Measurements from ENCODE around the gene STARD8. TPM values are rescaled to one million over a fixed set of nuclear protein-coding genes. Genes with fewer than 3 reads are reported as not detected.

Gene STARD8
- total and polyA plus RNA-seq, 2 donors from 2014 or later: 12.7 to 23.4 TPM

- intact Hi-C loops (cut with DNase I): no loop called here
- no peak for FAIRE-seq
- Histone ChIP-seq H3K36me3 (ENCODE audit: control insufficient read depth in 2 of 3, insufficient read depth in 3 of 3, low read length in 3 of 3) (peaks cover 0 to 38% (median 28%) of the 10 kb centered on the region in 3 donors), H3K4me3 (ENCODE audit: low read length in 3 of 3) (no peak overlapping the region), H3K9ac (ENCODE audit: low read length in 3 of 3) (no peak overlapping the region), H3K27ac (ENCODE audit: low read depth in 2 of 2, low read length in 2 of 2) (no peak overlapping the region), H3K27me3 (ENCODE audit: control insufficient read depth, insufficient read depth, low read length) (no peaks in the 10 kb centered on the region), H3K9me3 (ENCODE audit: control insufficient read depth in 2 of 3, insufficient read depth in 1 of 3, low read length in 3 of 3) (no peaks in the 10 kb centered on the region), H3K4me1 (ENCODE audit: control insufficient read depth in 2 of 3, insufficient read depth in 2 of 3, low read depth in 1 of 3, low read length in 3 of 3) (no peaks in the 10 kb centered on the region)
- no peak for TF ChIP-seq CTCF (IDR thresholded peaks at IDR 0.05; ENCODE audit: borderline replicate concordance, extremely low read depth, insufficient read depth)
- DNase-seq: no peak
Measured at GRCh38 chrX:68723491-68724155, 76.2 kb downstream of the STARD8 start.

GRCh38 chrX:68724531-68725020 is 77.1 kb downstream of the STARD8 start:
- peaks cover 0 to 38% (median 25%) of the 10 kb centered on the region in 3 donors for H3K36me3 ChIP-seq (ENCODE audit: control insufficient read depth in 2 of 3, insufficient read depth in 3 of 3, low read length in 3 of 3)
- H3K27me3 ChIP-seq (ENCODE audit: control insufficient read depth, insufficient read depth, low read length): no peaks in the 10 kb centered on the region
- H3K4me1 ChIP-seq (ENCODE audit: control insufficient read depth in 2 of 3, insufficient read depth in 2 of 3, low read depth in 1 of 3, low read length in 3 of 3): no peaks in the 10 kb centered on the region
- H3K4me3 ChIP-seq (ENCODE audit: low read length in 3 of 3): no peak overlapping the region
- intact Hi-C loops (cut with DNase I): no loop called here
- H3K27ac ChIP-seq (ENCODE audit: low read depth in 2 of 2, low read length in 2 of 2): no peak overlapping the region
- no peak for FAIRE-seq
- H3K9me3 ChIP-seq (ENCODE audit: control insufficient read depth in 2 of 3, insufficient read depth in 1 of 3, low read length in 3 of 3): no peaks in the 10 kb centered on the region
- no peak for TF ChIP-seq CTCF (IDR thresholded peaks at IDR 0.05; ENCODE audit: borderline replicate concordance, extremely low read depth, insufficient read depth)
- H3K9ac ChIP-seq (ENCODE audit: low read length in 3 of 3): no peak overlapping the region
- DNase-seq: no peak

- Histone ChIP-seq H3K9ac (ENCODE audit: low read length in 3 of 3) (no peak overlapping the region), H3K4me1 (ENCODE audit: control insufficient read depth in 2 of 3, insufficient read depth in 2 of 3, low read depth in 1 of 3, low read length in 3 of 3) (no peaks in the 10 kb centered on the region), H3K9me3 (ENCODE audit: control insufficient read depth in 2 of 3, insufficient read depth in 1 of 3, low read length in 3 of 3) (no peaks in the 10 kb centered on the region), H3K36me3 (ENCODE audit: control insufficient read depth in 2 of 3, insufficient read depth in 3 of 3, low read length in 3 of 3) (peaks cover 0 to 26% (median 19%) of the 10 kb centered on the region in 3 donors), H3K27ac (ENCODE audit: low read depth in 2 of 2, low read length in 2 of 2) (no peak overlapping the region), H3K27me3 (ENCODE audit: control insufficient read depth, insufficient read depth, low read length) (no peaks in the 10 kb centered on the region), H3K4me3 (ENCODE audit: low read length in 3 of 3) (no peak overlapping the region)
- DNase-seq: peak in 1 of 5 donors; percentile 15
- TF ChIP-seq CTCF (IDR thresholded peaks at IDR 0.05; ENCODE audit: borderline replicate concordance, extremely low read depth, insufficient read depth): no peak
- FAIRE-seq: no peak
- intact Hi-C loops (cut with DNase I): no loop called here
Measured at GRCh38 chrX:68725756-68726365, 78.4 kb downstream of the STARD8 start.

All from kidney (tissue), 14 donors.